Endothelial cell of umbilical vein (primary cell): ENCODE measurements around the gene ATP6V0D1. TPM values are rescaled to one million over a fixed set of nuclear protein-coding genes. Genes with fewer than 3 reads are reported as not detected.

ENCODE experiments used
- BruUV-seq: library from RNA; stranded (reverse); fragments of 400-500 nt; replicated peaks from 2 replicates; lab custom pipeline; 2021; lab: Mats Ljungman, UMichigan
- CTCF ChIA-PET: fragments of 300-600, 350-600 bp; sonication (Branson Sonifier 250); formaldehyde crosslinking; loops from one replicate; lab custom pipeline; 2021; ENCODE audit warnings: antibody characterized with exemption, inconsistent platforms; lab: Charles Lee
- POLR2A ChIA-PET: fragments of 300-600, 350-600 bp; sonication (Branson Sonifier 250); formaldehyde crosslinking; loops from one replicate; lab custom pipeline; 2021; ENCODE audit warnings: antibody characterized with exemption, inconsistent platforms; lab: Charles Lee
- DNase-seq: peaks from one replicate; pipeline ENCODE4 v3.0.0-alpha.2; 2011; ENCODE audit warnings: low read depth, low spot score
- FAIRE-seq: peaks from 2 replicates; lab custom pipeline; 2011; peaks lifted over from hg19 to GRCh38; lab: Jason Lieb, UNC
- H2AFZ ChIP-seq: 2 replicates; pipeline ENCODE4 v1.6.0; 2012; ENCODE audit warnings: low read depth, low read length, control low read depth, inconsistent platforms
- H3K27ac ChIP-seq: 2 replicates; pipeline ENCODE4 v1.5.1; 2011; ENCODE audit warnings: low read depth, mild to moderate bottlenecking, control low read depth, low read length, moderate library complexity; ENCODE audit not compliant: insufficient read depth
- H3K27me3 ChIP-seq, 2 experiments: 2 replicates each; pipeline versions ENCODE4 v1.6.0 to v1.6.1; 2011; ENCODE audit warnings: low read length in 2 of 2, mixed read lengths in 1 of 2; ENCODE audit not compliant: control insufficient read depth in 2 of 2, insufficient read depth in 2 of 2
- H3K36me3 ChIP-seq, 2 experiments: 2 replicates in 1 of 2; 3 replicates in 1 of 2; pipeline ENCODE4 v1.5.1; 2011; ENCODE audit warnings: low read length in 2 of 2, mild to moderate bottlenecking in 1 of 2, moderate library complexity in 1 of 2; ENCODE audit not compliant: control insufficient read depth in 2 of 2, insufficient read depth in 2 of 2; ENCODE audit errors: extremely low read depth in 1 of 2
- H3K4me1 ChIP-seq: 3 replicates; pipeline ENCODE4 v1.5.1; 2011; ENCODE audit warnings: mild to moderate bottlenecking, low read length; ENCODE audit not compliant: control insufficient read depth, insufficient read depth; ENCODE audit errors: extremely low read depth
- H3K4me2 ChIP-seq: 2 replicates; pipeline ENCODE4 v1.6.1; 2011; ENCODE audit warnings: low read length, control low read depth, mixed read lengths; ENCODE audit not compliant: insufficient read depth
- H3K4me3 ChIP-seq, 3 experiments: fragments of 200-600 bp in 1 of 3; sonication (generic), shearing (Covaris generic) in 1 of 3; replicated peaks in 1 of 3; 2 replicates each; pipeline ENCODE4 v1.5.1; 2011 to 2016; ENCODE audit warnings: control low read depth in 3 of 3, low read length in 3 of 3, mild to moderate bottlenecking in 2 of 3, inconsistent platforms in 1 of 3, low read depth in 1 of 3, moderate library complexity in 1 of 3; ENCODE audit not compliant: insufficient read depth in 1 of 3
- H3K79me2 ChIP-seq: 2 replicates; pipeline ENCODE4 v1.6.0; 2012; ENCODE audit warnings: low read length, inconsistent platforms; ENCODE audit not compliant: control insufficient read depth, insufficient read depth
- H3K9ac ChIP-seq: replicated peaks from 2 replicates; pipeline ENCODE3; 2011; ENCODE audit warnings: low read length, control low read depth; ENCODE audit not compliant: insufficient read depth; ENCODE audit errors: extremely low read depth
- H3K9me1 ChIP-seq: replicated peaks from 3 replicates; pipeline ENCODE4 v1.6.0; 2011; ENCODE audit warnings: mild to moderate bottlenecking, low read length; ENCODE audit not compliant: control insufficient read depth, insufficient read depth; ENCODE audit errors: extremely low read depth
- H3K9me3 ChIP-seq: replicated peaks from 2 replicates; pipeline ENCODE4 v1.5.1; 2012; ENCODE audit warnings: low read length, inconsistent platforms; ENCODE audit not compliant: control insufficient read depth, insufficient read depth
- H4K20me1 ChIP-seq: replicated peaks from 2 replicates; pipeline ENCODE3; 2011; ENCODE audit warnings: mild to moderate bottlenecking, low read length; ENCODE audit not compliant: control insufficient read depth, insufficient read depth; ENCODE audit errors: extremely low read depth
- EZH2 ChIP-seq: IDR thresholded peaks from 2 replicates; pipeline ENCODE4 v1.6.1; 2012; ENCODE audit warnings: borderline replicate concordance, low read depth, mild to moderate bottlenecking, moderate library complexity, low read length, inconsistent platforms; ENCODE audit not compliant: severe bottlenecking
- FOS ChIP-seq: IDR thresholded peaks from 2 replicates; pipeline ENCODE4 v1.6.1; 2011; ENCODE audit warnings: mild to moderate bottlenecking, low read length, moderate library complexity, borderline replicate concordance; ENCODE audit not compliant: insufficient read depth
- GATA2 ChIP-seq: IDR thresholded peaks from 2 replicates; pipeline ENCODE4 v1.7.0; 2011; ENCODE audit warnings: low read depth, mild to moderate bottlenecking, moderate library complexity, mixed read lengths, low read length; ENCODE audit not compliant: insufficient read length, insufficient read depth
- JUN ChIP-seq: IDR thresholded peaks from 2 replicates; pipeline ENCODE4 v1.6.1; 2011; ENCODE audit warnings: borderline replicate concordance, low read depth; ENCODE audit not compliant: insufficient read length, insufficient read depth
- MYC ChIP-seq: IDR thresholded peaks from one replicate; pipeline ENCODE4 v1.6.1; 2011; ENCODE audit warnings: mild to moderate bottlenecking, low read depth, low read length
- POLR2A ChIP-seq: IDR thresholded peaks from 2 replicates; pipeline ENCODE4 v1.6.1; 2012; ENCODE audit warnings: low read depth, mild to moderate bottlenecking, control low read depth, low read length
- POLR2AphosphoS5 ChIP-seq: IDR thresholded peaks from 2 replicates; pipeline ENCODE4 v1.6.1; 2012; ENCODE audit warnings: low read depth, mild to moderate bottlenecking, control low read depth, low read length, moderate library complexity; ENCODE audit not compliant: insufficient read depth
- dilution Hi-C: fragments of 300-500 bp; cut with MboI; formaldehyde crosslinking; loops from one replicate; pipeline ENCODE4 v1.15.0; 2019; ENCODE audit warnings: low sequenced_read_pairs; ENCODE audit not compliant: extremely low pct_ligation_motif_present
- intact Hi-C: fragments of 100-400 bp; cut with micrococcal nuclease; formaldehyde crosslinking; loops from one replicate; pipeline ENCODE4 v1.10.0; 2022
- polyA plus RNA-seq, 4 experiments: library from polyadenylated mRNA; depleted of rRNA in 3 of 4; stranded (reverse) in 3 of 4; unstranded in 1 of 4; fragments of >200 nt; gene quantifications; 2 replicates each; pipeline versions ENCODE4 v1.2.1 to v1.2.3, GENCODE V29; 2011 to 2012; ENCODE audit warnings: missing spikeins in 1 of 4
- total RNA-seq: library from RNA; stranded (reverse); gene quantifications from 2 replicates; pipeline ENCODE4 v1.2.3, GENCODE V29; 2021
- TF ChIP-seq, protein P1 (sequence below), 2 donors: IDR thresholded peaks; 1 replicate in 1 of 2; 2 replicates in 1 of 2; pipeline ENCODE4 v1.5.1; 2011; ENCODE audit warnings: low read length in 2 of 2, mild to moderate bottlenecking in 2 of 2, moderate library complexity in 2 of 2, control low read depth in 1 of 2, inconsistent platforms in 1 of 2, low read depth in 1 of 2; ENCODE audit not compliant: insufficient read depth in 1 of 2; ENCODE audit errors: extremely low read depth in 1 of 2
- TF ChIP-seq, protein P2 (sequence below): IDR thresholded peaks from 2 replicates; pipeline ENCODE4 v1.6.1; 2011; ENCODE audit not compliant: insufficient read depth, insufficient read length

Gene ATP6V0D1
- total and polyA plus RNA-seq, 2 donors (not counting 3 experiments of a cell fraction or from before 2014, with no cell fraction given): 82.8 to 232 TPM

DNA sequence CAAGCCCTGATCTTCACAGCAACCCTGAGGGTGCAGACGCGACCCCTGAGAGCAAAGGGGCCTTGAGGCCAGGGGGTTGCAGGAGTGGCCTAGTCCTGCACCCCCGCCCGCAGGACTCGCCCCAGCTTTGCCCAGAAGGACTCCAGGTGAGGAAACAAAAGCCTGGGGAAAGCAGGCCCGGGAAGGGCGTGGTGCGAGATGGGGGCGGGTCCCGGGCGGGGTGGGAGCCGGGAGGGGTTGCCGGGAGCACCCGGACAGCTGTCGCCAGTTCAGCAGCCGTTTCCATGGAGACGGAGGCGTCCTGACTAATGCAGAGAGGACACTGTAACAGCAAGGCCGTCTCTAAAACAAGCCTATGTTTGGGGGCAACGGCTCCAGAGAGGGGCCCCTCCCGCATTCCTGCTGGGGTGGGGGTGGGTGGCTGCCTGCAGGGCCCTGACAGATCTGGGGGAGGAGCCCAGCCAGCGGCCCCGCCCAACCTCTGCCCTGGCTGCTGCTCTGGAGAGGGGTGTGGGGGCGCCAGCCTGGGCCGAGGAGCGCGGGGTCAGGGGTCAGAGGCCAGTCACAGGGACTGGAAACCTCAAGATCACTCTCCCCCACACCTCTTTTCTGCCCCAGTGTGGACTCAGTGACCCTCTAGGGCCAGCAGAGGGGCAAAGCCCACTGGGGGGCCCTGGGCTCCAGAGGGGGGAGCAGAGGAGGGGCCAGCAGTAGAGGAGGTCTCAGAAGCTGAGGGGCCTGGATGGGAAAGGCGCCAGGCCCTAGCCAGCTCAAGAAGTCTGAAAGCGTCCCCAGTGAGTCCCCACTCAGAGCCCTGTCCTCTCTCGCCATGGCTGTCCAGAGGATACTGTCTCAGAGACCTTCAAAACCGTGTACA lies 84.6 kb downstream of the ATP6V0D1 start:
- Histone ChIP-seq H3K4me1 (peaks cover 13% of the 10 kb centered on the region), H4K20me1 (no peaks in the 10 kb centered on the region), H2AFZ (no peak overlapping the region), H3K4me3 (no peak overlapping the region), H3K9ac (no peak overlapping the region), H3K9me1 (no peaks in the 10 kb centered on the region), H3K9me3 (no peaks in the 10 kb centered on the region), H3K79me2 (no peaks in the 10 kb centered on the region), H3K27ac (no peak overlapping the region), H3K4me2 (no peak overlapping the region), H3K36me3 (no peaks in the 10 kb centered on the region), H3K27me3 (peaks cover 9 to 11% of the 10 kb centered on the region in 2 experiments)
- ChIA-PET POLR2A (no interaction called here), CTCF (interaction anchor here (0.7 to 1.1 kb wide), 2 partner anchors 23 to 136 kb away, joined by 4 to 5 read pairs; no protein-coding TSS in a partner anchor)
- DNase-seq (peak; percentile 37), FAIRE-seq (no peak)
- BruUV-seq: no TSS peak
- dilution Hi-C loops: no loop called here
- intact Hi-C loops: loop anchor here (10.0 kb wide), 2 partner anchors 202 to 442 kb away; partner anchors contain the start of genes E2F4, ELMO3 and EXOC3L1
- TF ChIP-seq POLR2A (no peak), FOS (no peak), MYC (no peak), JUN (no peak), EZH2 (no peak), GATA2 (no peak), POLR2AphosphoS5 (no peak)
- TF ChIP-seq, protein P1, sequence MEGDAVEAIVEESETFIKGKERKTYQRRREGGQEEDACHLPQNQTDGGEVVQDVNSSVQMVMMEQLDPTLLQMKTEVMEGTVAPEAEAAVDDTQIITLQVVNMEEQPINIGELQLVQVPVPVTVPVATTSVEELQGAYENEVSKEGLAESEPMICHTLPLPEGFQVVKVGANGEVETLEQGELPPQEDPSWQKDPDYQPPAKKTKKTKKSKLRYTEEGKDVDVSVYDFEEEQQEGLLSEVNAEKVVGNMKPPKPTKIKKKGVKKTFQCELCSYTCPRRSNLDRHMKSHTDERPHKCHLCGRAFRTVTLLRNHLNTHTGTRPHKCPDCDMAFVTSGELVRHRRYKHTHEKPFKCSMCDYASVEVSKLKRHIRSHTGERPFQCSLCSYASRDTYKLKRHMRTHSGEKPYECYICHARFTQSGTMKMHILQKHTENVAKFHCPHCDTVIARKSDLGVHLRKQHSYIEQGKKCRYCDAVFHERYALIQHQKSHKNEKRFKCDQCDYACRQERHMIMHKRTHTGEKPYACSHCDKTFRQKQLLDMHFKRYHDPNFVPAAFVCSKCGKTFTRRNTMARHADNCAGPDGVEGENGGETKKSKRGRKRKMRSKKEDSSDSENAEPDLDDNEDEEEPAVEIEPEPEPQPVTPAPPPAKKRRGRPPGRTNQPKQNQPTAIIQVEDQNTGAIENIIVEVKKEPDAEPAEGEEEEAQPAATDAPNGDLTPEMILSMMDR (IDR thresholded peaks at IDR 0.05; ENCODE audit: extremely low read depth in 1 of 2, insufficient read depth in 1 of 2, low read depth in 1 of 2, low read length in 2 of 2): no peak
- TF ChIP-seq, protein P2, sequence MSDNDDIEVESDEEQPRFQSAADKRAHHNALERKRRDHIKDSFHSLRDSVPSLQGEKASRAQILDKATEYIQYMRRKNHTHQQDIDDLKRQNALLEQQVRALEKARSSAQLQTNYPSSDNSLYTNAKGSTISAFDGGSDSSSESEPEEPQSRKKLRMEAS: no peak
